ELF-1 (cell line): ENCODE results near the gene MS4A15.

Experiments
- DNase-seq: peaks from one replicate; pipeline ENCODE4 v3.0.0-alpha.2; 2016; ENCODE audit warnings: low read depth, low spot score

The MS4A15 gene

GRCh38 chr11:60777572-60777971, 20.9 kb downstream of the MS4A15 start:
- no peak for DNase-seq

GRCh38 chr11:60780065-60780464, 23.4 kb downstream of the MS4A15 start:
- no peak for DNase-seq

- no peak for DNase-seq
These were observed 24.1 kb downstream of the MS4A15 start for GRCh38 chr11:60780774-60781173.

- DNase-seq, result no peak
These were observed 24.8 kb downstream of the MS4A15 start for GRCh38 chr11:60781286-60781980.

GRCh38 chr11:60781981-60782316, 25.3 kb downstream of the MS4A15 start:
- DNase-seq, result no peak

- no peak for DNase-seq
These were observed 25.9 kb downstream of the MS4A15 start for GRCh38 chr11:60782393-60783140.

GRCh38 chr11:60783141-60783484, 26.4 kb downstream of the MS4A15 start:
- no peak for DNase-seq

- no peak for DNase-seq
These were observed 27.2 kb downstream of the MS4A15 start for GRCh38 chr11:60783911-60784310.

- no peak for DNase-seq
These were observed 28.5 kb downstream of the MS4A15 start, which contains the start of gene MS4A10 for GRCh38 chr11:60785136-60785535. MS4A10 (plus strand) TSS chr11:60785333; CDS start chr11:60790336, 5,003 bp downstream.

- DNase-seq, result no peak
These were observed 29.2 kb downstream of the MS4A15 start for GRCh38 chr11:60785806-60786361.

GRCh38 chr11:60786811-60787567, 30.3 kb downstream of the MS4A15 start:
- DNase-seq, result no peak

- no peak for DNase-seq
These were observed 31.9 kb downstream of the MS4A15 start for GRCh38 chr11:60788401-60789125.

GRCh38 chr11:60790726-60791125, 34.1 kb downstream of the MS4A15 start:
- DNase-seq, result no peak

GRCh38 chr11:60791153-60791933, 34.7 kb downstream of the MS4A15 start:
- DNase-seq, result no peak

- no peak for DNase-seq
These were observed 35.9 kb downstream of the MS4A15 start for GRCh38 chr11:60792521-60792920.

- DNase-seq, result no peak
These were observed 38.6 kb downstream of the MS4A15 start for GRCh38 chr11:60795291-60795690.

- DNase-seq, result no peak
These were observed 41.4 kb downstream of the MS4A15 start for GRCh38 chr11:60797846-60798630.

GRCh38 chr11:60798631-60799030, 42.0 kb downstream of the MS4A15 start:
- DNase-seq, result no peak

GRCh38 chr11:60801194-60801593, 44.5 kb downstream of the MS4A15 start:
- DNase-seq, result no peak
